Neural cell (in vitro differentiated cells): ENCODE results near the gene FPGS. TPM values are rescaled to one million over a fixed set of nuclear protein-coding genes. Genes with fewer than 3 reads are reported as not detected.
"Not testable (repeated sequence)": the region's sequence is repeated elsewhere in the genome, so short reads cannot be mapped to it uniquely, and the experiment has no call there.

Experiments
- H2AFZ ChIP-seq: fragments of 200-600, 300-800 bp; sonication (generic), shearing (Covaris generic); 2 replicates; pipeline ENCODE4 v1.6.0; 2014; ENCODE audit warnings: low read depth, mild to moderate bottlenecking, antibody characterized with exemption, low read length, moderate library complexity
- H3F3A ChIP-seq: fragments of 200-600 bp; shearing (Covaris generic); 2 replicates; pipeline ENCODE4 v1.6.1; 2016; ENCODE audit warnings: mild to moderate bottlenecking, moderate library complexity, mixed read lengths, antibody characterized with exemption, low read length; ENCODE audit not compliant: insufficient read depth, poor library complexity, severe bottlenecking
- H3K27ac ChIP-seq: fragments of 200-600, 300-800 bp; sonication (generic), shearing (Covaris generic); 2 replicates; pipeline ENCODE4 v1.5.1; 2014; ENCODE audit warnings: mild to moderate bottlenecking, low read length, moderate library complexity
- H3K27me3 ChIP-seq: fragments of 300-800, 200-600 bp; sonication (generic), shearing (Covaris generic); 2 replicates; pipeline ENCODE4 v1.6.0; 2014; ENCODE audit warnings: mild to moderate bottlenecking, low read depth, low read length, moderate library complexity; ENCODE audit not compliant: insufficient read depth
- H3K36me3 ChIP-seq: fragments of 300-800, 200-600 bp; sonication (generic), shearing (Covaris generic); 2 replicates; pipeline ENCODE4 v1.5.1; 2014; ENCODE audit warnings: mild to moderate bottlenecking, antibody characterized with exemption, low read length, moderate library complexity; ENCODE audit not compliant: insufficient read depth
- H3K4me2 ChIP-seq: fragments of 300-800, 200-600 bp; sonication (generic), shearing (Covaris generic); 2 replicates; pipeline ENCODE4 v1.6.0; 2014; ENCODE audit warnings: mild to moderate bottlenecking, low read length
- H3K4me3 ChIP-seq: fragments of 300-800, 200-600 bp; sonication (generic), shearing (Covaris generic); 2 replicates; pipeline ENCODE4 v1.5.1; 2014; ENCODE audit warnings: mild to moderate bottlenecking, low read length, moderate library complexity
- H3K79me2 ChIP-seq: fragments of 200-600 bp; shearing (Covaris generic); replicated peaks from 2 replicates; pipeline ENCODE4 v1.6.0; 2014; ENCODE audit warnings: mild to moderate bottlenecking, low read length, moderate library complexity; ENCODE audit not compliant: insufficient read depth
- H3K9ac ChIP-seq: fragments of 300-800, 200-600 bp; sonication (generic), shearing (Covaris generic); 2 replicates; pipeline ENCODE4 v1.6.1; 2016; ENCODE audit warnings: mild to moderate bottlenecking, low read length, mixed read lengths
- H3K9me2 ChIP-seq: fragments of 200-600 bp; shearing (Covaris generic); 2 replicates; pipeline ENCODE4 v1.6.1; 2016; ENCODE audit warnings: mild to moderate bottlenecking, low read length, mixed read lengths; ENCODE audit not compliant: insufficient read depth
- H3K9me3 ChIP-seq: fragments of 200-600, 300-800 bp; sonication (generic), shearing (Covaris generic); 2 replicates; pipeline ENCODE4 v1.6.1; 2016; ENCODE audit warnings: mild to moderate bottlenecking, mixed run types, low read length, moderate library complexity, mixed read lengths
- H4K20me1 ChIP-seq: fragments of 200-600 bp; shearing (Covaris generic); 2 replicates; pipeline ENCODE4 v1.6.1; 2016; ENCODE audit warnings: mild to moderate bottlenecking, mixed run types; ENCODE audit not compliant: insufficient read depth
- CTCF ChIP-seq: fragments of 450-650 bp; IDR thresholded peaks from 2 replicates; pipeline ENCODE4 v1.5.1; 2014; ENCODE audit warnings: antibody characterized with exemption, mild to moderate bottlenecking, moderate library complexity; ENCODE audit not compliant: poor library complexity, severe bottlenecking
- EP300 ChIP-seq: fragments of 450-650 bp; conservative IDR thresholded peaks from 2 replicates; pipeline ENCODE4 v1.6.1; 2014; ENCODE audit warnings: antibody characterized with exemption, mild to moderate bottlenecking, moderate library complexity; ENCODE audit not compliant: poor library complexity, severe bottlenecking
- EZH2 ChIP-seq: fragments of 200-600, 300-800 bp; shearing (Covaris generic), sonication (generic); IDR thresholded peaks from 2 replicates; pipeline ENCODE4 v1.6.1; 2014; ENCODE audit warnings: antibody characterized with exemption, low read length, borderline replicate concordance, mild to moderate bottlenecking; ENCODE audit not compliant: insufficient read depth, poor library complexity, severe bottlenecking
- MXI1 ChIP-seq: fragments of 450-650 bp; conservative IDR thresholded peaks from 2 replicates; pipeline ENCODE4 v1.6.1; 2014; ENCODE audit warnings: antibody characterized with exemption, mild to moderate bottlenecking; ENCODE audit not compliant: poor library complexity, severe bottlenecking
- POLR2AphosphoS5 ChIP-seq: IDR thresholded peaks from 2 replicates; pipeline ENCODE4 v1.6.1; 2012
- RAD21 ChIP-seq: fragments of 450-650 bp; conservative IDR thresholded peaks from 2 replicates; pipeline ENCODE4 v1.6.1; 2014; ENCODE audit warnings: antibody characterized with exemption, mild to moderate bottlenecking, moderate library complexity
- REST ChIP-seq: IDR thresholded peaks from 2 replicates; pipeline ENCODE4 v1.6.1; 2012; ENCODE audit warnings: borderline replicate concordance
- SMC3 ChIP-seq: fragments of 450-650 bp; conservative IDR thresholded peaks from 2 replicates; pipeline ENCODE4 v1.6.1; 2014; ENCODE audit warnings: antibody characterized with exemption, mild to moderate bottlenecking, moderate library complexity; ENCODE audit not compliant: poor library complexity
- TAF1 ChIP-seq: IDR thresholded peaks from 2 replicates; pipeline ENCODE4 v1.6.1; 2012; ENCODE audit warnings: low read depth
- polyA plus RNA-seq: library from polyadenylated mRNA; depleted of rRNA; stranded (reverse); fragments of >200 nt; gene quantifications from 2 replicates; pipeline ENCODE4 v1.2.3, GENCODE V29; 2014

FPGS gene
- polyA plus RNA-seq, 1 donor from 2014 or later, result 38.4 TPM

- Histone ChIP-seq H3K4me2 (no peak overlapping the region), H3K9me3 (no peaks in the 10 kb centered on the region), H3K27me3 (no peaks in the 10 kb centered on the region), H3K36me3 (no peaks in the 10 kb centered on the region), H4K20me1 (no peaks in the 10 kb centered on the region), H2AFZ (no peak overlapping the region), H3K4me3 (no peak overlapping the region), H3F3A (no peaks in the 10 kb centered on the region), H3K9ac (no peak overlapping the region), H3K79me2 (no peaks in the 10 kb centered on the region), H3K27ac (no peak overlapping the region), H3K9me2 (no peaks in the 10 kb centered on the region)
- no peak for TF ChIP-seq EP300
- no peak for TF ChIP-seq MXI1
- no peak for TF ChIP-seq RAD21
- no peak for TF ChIP-seq CTCF
- TF ChIP-seq POLR2AphosphoS5, result no peak
- TF ChIP-seq REST, result no peak
- TF ChIP-seq TAF1, result no peak
- no peak for TF ChIP-seq EZH2
- no peak for TF ChIP-seq SMC3
These were observed 33.4 kb downstream of the FPGS start for GRCh38 chr9:127835991-127836516.

GRCh38 chr9:127836561-127836960, 33.9 kb downstream of the FPGS start:
- H4K20me1 ChIP-seq, H3K9me2 ChIP-seq, H3K27ac ChIP-seq, H3K27me3 ChIP-seq, H2AFZ ChIP-seq, H3K79me2 ChIP-seq, H3K9me3 ChIP-seq, H3K36me3 ChIP-seq, H3K4me2 ChIP-seq, H3F3A ChIP-seq, H3K4me3 ChIP-seq, H3K9ac ChIP-seq: not testable (repeated sequence)

DNA sequence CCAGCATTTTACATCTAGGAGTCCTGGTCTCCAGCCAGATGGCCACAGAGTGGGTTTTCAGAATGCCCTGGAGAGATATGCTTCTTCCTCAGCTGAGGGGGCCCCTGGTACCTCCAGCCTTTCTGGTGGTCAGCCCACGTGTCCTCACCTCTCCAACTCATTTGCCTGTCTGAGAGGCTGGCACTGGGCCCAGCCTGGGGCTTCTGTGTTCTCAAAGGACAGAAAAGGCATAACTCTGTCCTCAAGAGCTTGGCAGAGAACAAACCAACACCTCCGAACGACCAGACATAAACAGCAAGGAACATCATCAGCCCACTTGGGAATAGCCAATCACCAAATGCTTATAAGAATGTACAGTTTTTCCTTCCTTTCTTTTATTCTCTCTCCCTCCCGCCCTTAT, 34.7 kb downstream of the FPGS start:
- no peak overlapping the region for H3K27ac ChIP-seq

More for the DNA sequence above, 34.7 kb downstream of the FPGS start:
- no peaks in the 10 kb centered on the region for H3K27me3 ChIP-seq
- no peak overlapping the region for H3K4me2 ChIP-seq
- no peak overlapping the region for H2AFZ ChIP-seq
- no peaks in the 10 kb centered on the region for H3K9me2 ChIP-seq
- no peak for TF ChIP-seq CTCF
- TF ChIP-seq TAF1, result no peak
- no peak for TF ChIP-seq REST
- no peak for TF ChIP-seq POLR2AphosphoS5
- no peak for TF ChIP-seq RAD21
- H3K9ac ChIP-seq, result no peak overlapping the region
- H3F3A ChIP-seq, result no peaks in the 10 kb centered on the region
- no peak overlapping the region for H3K4me3 ChIP-seq
- no peaks in the 10 kb centered on the region for H3K9me3 ChIP-seq
- H3K36me3 ChIP-seq, result no peaks in the 10 kb centered on the region
- no peaks in the 10 kb centered on the region for H3K79me2 ChIP-seq
- H4K20me1 ChIP-seq, result no peaks in the 10 kb centered on the region
